ENCODE results near the gene POP4.
"Not testable (repeated sequence)": the region's sequence is repeated elsewhere in the genome, so short reads cannot be mapped to it uniquely, and the experiment has no call there.

Gene POP4, protein sequence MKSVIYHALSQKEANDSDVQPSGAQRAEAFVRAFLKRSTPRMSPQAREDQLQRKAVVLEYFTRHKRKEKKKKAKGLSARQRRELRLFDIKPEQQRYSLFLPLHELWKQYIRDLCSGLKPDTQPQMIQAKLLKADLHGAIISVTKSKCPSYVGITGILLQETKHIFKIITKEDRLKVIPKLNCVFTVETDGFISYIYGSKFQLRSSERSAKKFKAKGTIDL

DNA sequence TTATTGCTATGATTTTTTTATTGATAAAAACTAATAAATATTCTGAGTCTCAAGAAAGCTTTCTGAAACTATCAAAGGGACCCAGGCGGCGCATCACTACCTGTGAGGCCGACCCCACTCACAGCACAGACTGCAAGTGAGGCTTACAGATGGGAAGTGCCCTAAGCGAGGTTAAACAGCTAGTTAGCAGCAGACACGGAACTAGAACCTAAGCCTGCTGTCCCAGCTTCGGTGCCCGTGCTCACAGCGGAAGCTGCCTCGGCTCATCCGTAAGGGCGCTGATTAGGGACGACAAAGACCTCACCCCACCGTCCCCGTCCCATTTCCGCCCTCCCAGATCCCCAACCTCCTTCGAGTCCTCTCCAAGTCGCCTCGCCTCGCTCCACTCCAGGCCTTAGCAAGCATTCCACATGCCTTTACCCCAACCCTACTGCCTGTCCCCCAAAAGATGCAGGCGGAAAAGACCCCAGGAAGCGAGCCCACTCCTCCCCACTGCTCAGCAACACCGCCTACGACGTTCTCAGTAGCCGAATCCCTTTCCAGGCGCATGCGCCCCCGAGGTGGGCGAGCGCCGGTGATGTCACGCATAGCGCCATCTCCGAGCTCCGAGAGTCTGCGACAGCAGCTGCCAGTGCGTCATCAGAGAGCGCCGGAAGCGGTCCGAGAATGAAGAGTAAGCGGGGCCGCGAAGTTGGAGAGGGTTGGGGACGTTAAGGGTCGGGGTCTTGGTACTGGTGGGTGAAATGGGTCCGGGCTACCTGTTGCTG, at the start of gene POP4:
POP4 (plus strand) TSS at position 631 of the 767 bp plus-strand sequence; CDS start at position 667, 36 bp downstream.
- H3K36me3 Mint-ChIP-seq: peaks cover 8% of the 10 kb centered on the region
- peak within 1 kb of the TSS; percentile 99 for H3K4me3 Mint-ChIP-seq
- H3K27ac Mint-ChIP-seq: peak within 1 kb of the TSS; percentile 100
- no peaks in the 10 kb centered on the region for H3K27me3 Mint-ChIP-seq
- H3K4me1 Mint-ChIP-seq (ENCODE audit: low read depth): peaks cover 31% of the 10 kb centered on the region
- no peaks in the 10 kb centered on the region for H3K9me3 Mint-ChIP-seq (ENCODE audit: low read depth)

DNA sequence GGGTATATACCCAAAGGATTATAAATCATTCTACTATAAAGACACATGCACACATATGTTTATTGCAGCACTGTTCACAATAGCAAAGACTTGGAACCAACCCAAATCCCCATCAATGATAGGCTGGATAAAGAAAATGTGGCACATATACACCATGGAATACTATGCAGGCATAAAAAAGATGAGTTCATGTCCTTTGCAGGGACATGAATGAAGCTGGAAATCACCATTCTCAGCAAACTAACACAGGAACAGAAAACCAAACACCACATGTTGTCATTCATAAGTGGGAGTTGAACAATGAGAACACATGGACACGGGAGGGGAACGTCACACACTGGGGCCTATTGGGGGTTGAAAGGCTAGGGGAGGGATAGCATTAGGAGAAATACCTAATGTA, 47.0 kb upstream of the POP4 start:
- H3K27me3 Mint-ChIP-seq: peaks cover 14% of the 10 kb centered on the region
- not testable (repeated sequence) for H3K4me3 Mint-ChIP-seq; H3K27ac Mint-ChIP-seq; H3K4me1 Mint-ChIP-seq (ENCODE audit: low read depth); H3K36me3 Mint-ChIP-seq
- H3K9me3 Mint-ChIP-seq (ENCODE audit: low read depth): peaks cover 18% of the 10 kb centered on the region

DNA sequence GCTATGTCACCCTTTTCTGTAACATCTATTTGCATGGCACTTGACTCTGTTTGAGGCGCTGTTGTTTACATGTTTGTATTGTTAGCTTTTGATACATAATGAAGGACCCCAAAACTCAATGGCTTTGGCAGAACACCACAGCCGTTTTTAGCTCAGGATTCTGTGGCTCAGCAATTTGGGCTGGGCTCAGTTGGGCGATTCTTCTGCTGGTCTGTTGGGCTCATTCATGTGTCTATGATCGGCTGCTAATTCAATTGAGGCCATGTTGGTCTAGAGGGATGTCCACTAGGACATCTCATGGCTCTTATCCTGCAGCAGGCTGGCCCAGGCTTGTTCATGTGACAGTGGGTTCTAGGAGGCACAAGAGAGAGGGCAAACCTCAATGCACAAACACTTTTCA, 46.3 kb upstream of the POP4 start:
- Mint-ChIP-seq H3K4me3 (no peak overlapping the region), H3K27me3 (peaks cover 13% of the 10 kb centered on the region), H3K9me3 (ENCODE audit: low read depth) (peaks cover 11% of the 10 kb centered on the region), H3K36me3 (peaks cover 2% of the 10 kb centered on the region), H3K27ac (no peak overlapping the region), H3K4me1 (ENCODE audit: low read depth) (peaks cover 4% of the 10 kb centered on the region)

DNA sequence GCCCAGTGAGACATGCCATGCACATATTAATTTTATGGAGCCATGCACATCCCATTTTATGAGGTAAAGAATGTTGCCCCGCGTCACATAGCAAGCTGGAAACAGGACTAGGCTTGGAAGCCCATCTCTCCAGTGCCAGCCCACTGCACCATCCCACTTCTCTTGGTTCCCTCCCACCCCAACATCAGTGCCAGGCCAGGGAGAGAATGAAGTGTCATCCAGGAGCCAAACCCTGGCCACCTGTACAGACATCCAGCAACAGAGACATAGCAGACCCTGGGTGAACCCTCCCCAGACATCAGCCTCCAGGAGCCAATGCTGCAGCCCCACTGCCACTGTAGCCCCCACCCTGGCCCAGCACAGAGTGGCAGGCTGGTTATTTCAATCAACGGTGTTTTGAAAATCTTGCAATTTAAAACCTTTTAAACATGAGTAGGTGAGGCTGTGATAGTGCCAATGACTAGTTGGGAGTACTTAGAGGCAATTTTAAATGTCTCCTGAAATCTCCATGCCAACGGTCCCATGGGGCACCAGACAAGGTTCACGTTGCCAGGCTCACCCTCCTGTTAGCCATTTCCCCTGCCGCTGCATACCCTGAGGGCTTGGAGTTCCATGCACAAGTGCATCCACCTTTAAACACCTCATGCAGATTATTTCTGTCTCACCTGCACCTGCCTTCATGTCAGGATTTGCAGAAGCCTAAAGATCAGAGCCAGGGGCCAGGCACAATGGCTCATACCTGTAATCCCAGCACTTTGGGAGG, 45.6 kb upstream of the POP4 start:
- no peak overlapping the region for H3K4me3 Mint-ChIP-seq
- H3K36me3 Mint-ChIP-seq: peaks cover 2% of the 10 kb centered on the region
- peaks cover 9% of the 10 kb centered on the region for H3K27me3 Mint-ChIP-seq
- H3K27ac Mint-ChIP-seq: no peak overlapping the region
- peaks cover 9% of the 10 kb centered on the region for H3K4me1 Mint-ChIP-seq (ENCODE audit: low read depth)
- peaks cover 4% of the 10 kb centered on the region for H3K9me3 Mint-ChIP-seq (ENCODE audit: low read depth)

DNA sequence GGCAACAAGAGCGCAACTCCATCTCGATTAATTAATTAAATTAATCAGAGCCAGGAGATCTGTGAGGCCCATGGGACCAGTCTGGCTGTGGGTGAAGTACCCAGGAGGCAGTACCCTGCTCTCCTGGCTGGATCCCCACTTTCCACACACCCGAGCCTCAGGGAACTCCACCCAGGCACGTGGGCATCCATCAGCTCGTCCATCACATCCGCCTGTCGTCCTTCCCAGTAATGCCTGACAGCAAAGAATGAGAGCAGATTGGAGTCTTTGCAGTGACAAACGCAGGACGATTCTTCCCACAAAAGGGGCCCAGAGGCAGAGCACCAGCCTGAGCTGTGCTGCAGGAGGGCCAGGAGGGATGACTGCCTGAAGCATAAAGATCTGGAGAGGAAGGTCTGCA, 44.5 kb upstream of the POP4 start:
- no peak overlapping the region for H3K27ac Mint-ChIP-seq
- peaks cover 4% of the 10 kb centered on the region for H3K9me3 Mint-ChIP-seq (ENCODE audit: low read depth)
- no peak overlapping the region for H3K4me3 Mint-ChIP-seq
- H3K27me3 Mint-ChIP-seq: peaks cover 12% of the 10 kb centered on the region
- H3K36me3 Mint-ChIP-seq: peaks cover 2% of the 10 kb centered on the region
- H3K4me1 Mint-ChIP-seq (ENCODE audit: low read depth): peaks cover 12% of the 10 kb centered on the region

DNA sequence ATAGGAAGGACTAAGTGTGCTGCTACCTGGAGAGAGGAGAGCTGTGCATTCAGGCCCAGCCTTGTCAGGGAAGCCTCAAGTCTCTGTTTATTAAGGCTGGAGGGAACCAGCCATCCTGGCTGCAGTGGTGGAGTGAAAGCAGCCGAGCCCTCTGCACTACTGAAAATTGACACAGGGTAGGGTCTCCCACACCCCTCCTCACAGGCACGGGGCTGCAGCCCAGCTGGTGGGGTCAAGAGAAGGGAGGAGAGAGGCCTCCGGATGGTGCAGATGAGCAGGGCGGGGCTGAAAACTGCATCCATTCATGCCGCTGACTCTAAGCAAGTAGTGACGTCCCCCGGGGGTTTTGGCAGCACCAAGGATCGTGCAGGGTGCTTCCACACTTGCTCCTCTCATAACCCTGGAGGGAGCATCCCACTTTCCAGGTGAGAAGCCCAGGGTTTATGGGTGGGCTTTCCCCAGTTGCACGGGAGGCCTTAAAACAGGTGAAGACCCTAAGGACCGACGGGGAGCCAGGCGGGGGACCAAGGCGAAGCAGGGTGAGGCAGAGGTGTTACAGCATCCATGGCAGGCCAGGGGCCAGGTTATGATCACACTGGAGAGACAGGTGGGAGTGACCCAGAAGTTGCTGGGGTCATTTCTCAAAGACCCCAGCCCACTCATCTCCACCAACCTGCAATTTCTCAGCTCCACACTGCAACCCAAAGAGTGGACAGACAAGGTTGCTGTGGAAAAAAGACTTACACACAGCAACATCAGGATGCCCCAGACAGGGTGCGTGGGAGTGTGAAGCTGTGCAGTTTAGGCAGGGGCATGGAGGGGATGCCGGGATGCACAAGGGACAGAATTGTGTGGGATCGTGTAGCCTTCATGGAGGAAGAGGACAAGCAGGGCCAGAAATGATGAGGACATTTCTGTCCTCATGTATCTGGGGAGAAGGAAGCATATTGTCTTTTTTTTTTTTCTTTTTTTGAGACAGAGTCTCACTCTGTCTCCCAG, 43.5 kb upstream of the POP4 start:
- Mint-ChIP-seq H3K9me3 (ENCODE audit: low read depth) (peaks cover 4% of the 10 kb centered on the region), H3K4me3 (no peak overlapping the region), H3K36me3 (peaks cover 2% of the 10 kb centered on the region), H3K4me1 (ENCODE audit: low read depth) (peaks cover 12% of the 10 kb centered on the region), H3K27me3 (peaks cover 12% of the 10 kb centered on the region), H3K27ac (no peak overlapping the region)

DNA sequence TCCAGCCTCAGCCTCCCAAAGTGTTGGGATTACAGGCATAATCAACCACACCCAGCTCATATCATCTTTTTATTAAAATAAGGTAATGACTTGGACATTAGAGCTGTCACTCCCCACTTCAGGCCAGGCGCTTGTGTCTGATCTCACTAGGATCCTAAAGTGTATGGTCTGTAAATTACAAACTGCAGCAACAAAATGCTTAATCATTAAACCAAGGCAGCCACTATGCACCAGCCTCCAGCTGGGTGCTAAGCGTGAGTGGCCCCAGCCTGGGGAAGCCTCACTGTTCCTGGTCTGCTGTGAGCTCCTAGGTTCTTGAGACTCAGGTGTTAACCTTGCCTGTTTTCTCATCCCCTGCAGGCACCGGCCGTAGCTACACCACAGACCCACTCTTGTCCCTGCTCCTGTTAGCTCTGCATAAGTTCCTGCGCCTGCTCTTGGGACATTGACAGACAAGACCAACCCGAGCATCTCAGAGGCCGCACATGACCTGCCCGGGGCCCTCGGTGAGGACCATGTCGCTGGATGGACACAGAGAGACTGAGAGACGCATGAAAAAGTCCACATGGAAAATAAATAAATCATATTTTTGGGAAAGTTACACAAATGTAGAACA, 42.5 kb upstream of the POP4 start:
- Mint-ChIP-seq H3K27me3 (peaks cover 12% of the 10 kb centered on the region), H3K4me3 (no peak overlapping the region), H3K36me3 (peaks cover 2% of the 10 kb centered on the region), H3K4me1 (ENCODE audit: low read depth) (peaks cover 12% of the 10 kb centered on the region), H3K27ac (no peak overlapping the region), H3K9me3 (ENCODE audit: low read depth) (no peaks in the 10 kb centered on the region)

DNA sequence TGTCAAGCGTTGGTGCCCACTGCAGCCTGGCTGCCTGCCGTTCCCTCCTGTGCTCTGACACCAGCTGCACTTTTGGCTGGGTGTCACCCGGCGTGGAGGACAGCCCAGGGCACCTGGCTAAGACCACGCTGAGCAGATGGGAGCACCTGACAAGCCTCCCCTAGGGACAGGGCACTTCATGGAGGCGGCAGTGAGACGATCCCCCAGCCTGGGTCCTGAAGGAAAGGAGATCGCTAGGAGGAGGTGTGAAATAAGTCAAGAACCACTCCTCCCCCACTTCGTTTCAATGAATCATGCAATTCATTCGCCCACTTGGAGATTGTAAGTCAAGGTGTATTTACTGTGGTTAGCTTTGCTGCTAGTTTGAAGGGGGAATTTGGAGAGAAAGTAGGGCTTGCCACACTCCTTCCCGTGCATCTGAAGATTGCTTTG, 41.5 kb upstream of the POP4 start:
- H3K27me3 Mint-ChIP-seq: peaks cover 12% of the 10 kb centered on the region
- H3K36me3 Mint-ChIP-seq: peaks cover 2% of the 10 kb centered on the region
- no peak overlapping the region for H3K27ac Mint-ChIP-seq
- H3K4me3 Mint-ChIP-seq: no peak overlapping the region
- no peaks in the 10 kb centered on the region for H3K9me3 Mint-ChIP-seq (ENCODE audit: low read depth)
- H3K4me1 Mint-ChIP-seq (ENCODE audit: low read depth): peaks cover 12% of the 10 kb centered on the region

DNA sequence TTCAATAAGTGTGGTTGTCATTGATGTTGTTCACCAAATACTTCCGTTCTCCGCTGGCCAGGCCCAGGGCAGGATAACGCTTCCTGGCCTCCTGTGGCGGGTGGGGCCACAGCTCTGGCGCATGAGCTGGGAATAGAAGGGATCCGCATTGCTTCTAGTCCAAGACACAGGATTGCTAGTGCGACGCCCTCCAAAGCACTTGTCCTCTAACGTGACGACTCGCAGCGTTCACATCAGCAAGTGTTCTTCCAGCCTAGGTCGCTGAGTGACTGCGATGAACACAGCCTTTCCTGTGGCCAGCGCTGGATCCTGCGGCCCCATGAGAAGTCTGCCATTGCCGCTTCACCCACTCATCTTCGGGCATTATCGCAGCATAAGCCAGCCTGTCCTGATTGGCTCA, 40.9 kb upstream of the POP4 start:
- no peaks in the 10 kb centered on the region for H3K36me3 Mint-ChIP-seq
- H3K9me3 Mint-ChIP-seq (ENCODE audit: low read depth): no peaks in the 10 kb centered on the region
- H3K4me3 Mint-ChIP-seq: no peak overlapping the region
- H3K27ac Mint-ChIP-seq: no peak overlapping the region
- H3K27me3 Mint-ChIP-seq: peaks cover 12% of the 10 kb centered on the region
- H3K4me1 Mint-ChIP-seq (ENCODE audit: low read depth): peaks cover 12% of the 10 kb centered on the region

DNA sequence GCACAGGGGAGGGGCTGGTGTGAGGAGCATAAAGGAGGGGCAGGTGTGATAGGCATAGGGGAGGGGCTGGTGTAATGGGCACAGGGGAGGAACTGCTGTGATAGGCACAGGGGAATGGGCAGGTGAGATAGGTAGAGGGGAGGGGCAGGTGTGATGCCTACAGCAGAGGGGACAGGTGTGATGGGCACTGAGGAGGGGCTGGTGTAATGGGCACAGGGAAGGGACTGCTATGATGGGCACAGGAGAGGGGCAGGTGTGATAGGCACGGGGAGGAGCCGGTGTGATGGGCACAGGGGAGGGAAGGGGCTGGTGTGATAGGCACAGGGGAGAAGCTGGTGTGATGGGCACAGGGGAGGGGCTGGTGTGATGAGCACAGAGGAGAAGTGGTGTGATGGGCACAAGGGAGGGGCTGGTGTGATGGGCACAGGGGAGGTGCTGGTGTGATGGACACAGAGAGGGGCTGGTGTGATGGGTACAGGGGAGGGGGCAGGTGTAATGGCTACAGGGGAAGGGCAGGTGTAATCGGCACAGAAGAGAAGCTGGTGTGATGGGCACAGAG, 39.5 kb upstream of the POP4 start:
- no peak overlapping the region for H3K4me3 Mint-ChIP-seq
- no peak overlapping the region for H3K27ac Mint-ChIP-seq
- peaks cover 12% of the 10 kb centered on the region for H3K27me3 Mint-ChIP-seq
- peaks cover 12% of the 10 kb centered on the region for H3K4me1 Mint-ChIP-seq (ENCODE audit: low read depth)
- no peaks in the 10 kb centered on the region for H3K9me3 Mint-ChIP-seq (ENCODE audit: low read depth)
- no peaks in the 10 kb centered on the region for H3K36me3 Mint-ChIP-seq

DNA sequence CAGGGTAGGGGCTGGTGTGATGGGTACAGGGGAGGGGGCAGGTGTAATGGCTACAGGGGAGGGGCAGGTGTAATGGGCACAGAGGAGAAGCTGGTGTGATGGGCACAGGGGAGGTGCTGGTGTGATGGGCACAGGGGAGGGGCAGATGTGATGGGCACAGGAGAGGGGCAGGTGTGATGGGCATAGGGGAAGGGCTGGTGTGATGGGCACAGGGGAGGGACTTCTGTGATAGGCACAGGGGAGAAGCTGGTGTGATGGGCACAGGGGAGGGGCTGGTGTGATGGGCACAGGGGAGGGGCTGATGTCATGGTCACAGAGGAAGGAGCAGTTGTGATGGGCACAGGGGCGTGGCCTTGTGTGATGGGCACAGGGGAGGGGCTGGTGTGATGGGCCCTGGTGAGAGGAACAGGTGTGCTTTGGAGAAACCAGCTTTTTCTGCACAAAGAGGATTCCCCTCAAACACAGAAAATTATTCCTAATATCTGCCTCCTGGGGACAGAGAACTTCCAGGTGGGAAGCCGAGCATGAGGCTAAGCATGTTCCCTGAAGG, 38.6 kb upstream of the POP4 start:
- peaks cover 16% of the 10 kb centered on the region for H3K27me3 Mint-ChIP-seq
- no peaks in the 10 kb centered on the region for H3K9me3 Mint-ChIP-seq (ENCODE audit: low read depth)

DNA sequence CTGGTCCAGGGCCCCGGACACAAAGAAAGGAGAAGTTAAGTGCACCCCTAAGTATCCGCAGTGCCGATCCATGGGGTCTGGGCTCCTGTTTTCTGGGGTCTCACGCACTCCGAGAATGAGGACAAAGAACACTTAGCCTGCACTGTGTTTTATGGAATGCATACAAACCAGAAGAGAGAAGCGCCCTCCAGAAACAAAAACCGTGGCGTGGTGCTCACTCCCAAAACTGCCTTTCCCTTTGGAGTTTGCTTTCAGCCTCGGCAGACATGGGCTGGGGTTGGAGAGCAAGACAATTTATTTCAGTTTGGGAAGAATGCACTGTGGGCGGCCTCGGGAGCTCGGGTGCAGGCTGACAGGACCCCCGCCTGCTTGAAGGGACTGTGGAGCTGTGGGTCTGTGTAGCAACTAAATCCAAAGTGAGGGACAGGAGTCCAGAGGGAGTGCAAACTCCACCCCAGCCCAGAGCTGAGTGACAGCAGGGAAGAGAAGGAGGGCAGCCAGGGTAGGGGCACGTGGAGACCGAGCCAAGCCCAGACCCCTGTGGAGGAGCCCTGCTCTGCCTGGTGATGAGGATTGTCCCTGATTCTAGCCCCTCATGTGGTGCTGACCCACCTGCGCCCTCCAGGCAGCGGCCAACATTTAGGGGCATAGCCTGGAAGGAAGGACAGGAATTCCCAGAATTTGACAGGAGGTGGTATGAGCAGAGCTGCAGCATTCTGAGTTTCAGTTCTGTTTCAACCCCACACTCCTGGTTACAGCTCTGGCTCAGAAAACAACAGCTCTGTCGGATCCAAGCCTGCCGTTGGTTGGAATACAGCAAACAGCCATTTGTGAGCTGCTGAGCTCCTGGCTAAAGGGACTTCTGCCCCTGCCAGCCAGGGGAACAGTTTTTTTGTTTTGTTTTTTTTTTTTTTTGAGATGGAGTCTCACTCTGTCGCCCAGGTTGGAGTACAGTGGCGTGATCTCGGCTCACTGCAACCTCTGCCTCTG, 37.8 kb upstream of the POP4 start:
- Mint-ChIP-seq H3K4me1 (ENCODE audit: low read depth) (peaks cover 12% of the 10 kb centered on the region), H3K27me3 (peaks cover 18% of the 10 kb centered on the region), H3K27ac (no peak overlapping the region), H3K9me3 (ENCODE audit: low read depth) (no peaks in the 10 kb centered on the region), H3K36me3 (no peaks in the 10 kb centered on the region), H3K4me3 (no peak overlapping the region)

More for the DNA sequence above, 38.6 kb upstream of the POP4 start:
- Mint-ChIP-seq H3K4me3 (no peak overlapping the region), H3K27ac (no peak overlapping the region), H3K36me3 (no peaks in the 10 kb centered on the region), H3K4me1 (ENCODE audit: low read depth) (peaks cover 12% of the 10 kb centered on the region)
